Stimulated activated CD8-positive, alpha-beta memory T cell treated with anti-CD3 and anti-CD28 coated beads, Interleukin-7, amount 100 ng/mL, for 24 hours (primary cell): Measurements from ENCODE around the gene MAPK13.
A peak's percentile ranks its signal among the peaks of the same experiment; 100 is the strongest.
"Not testable (repeated sequence)": the region's sequence is repeated elsewhere in the genome, so short reads cannot be mapped to it uniquely, and the experiment has no call there.

ENCODE experiments used
- DNase-seq: peaks from one replicate; pipeline ENCODE4 v3.0.0-alpha.2; 2020; ENCODE audit warnings: low read depth

Gene MAPK13

DNA sequence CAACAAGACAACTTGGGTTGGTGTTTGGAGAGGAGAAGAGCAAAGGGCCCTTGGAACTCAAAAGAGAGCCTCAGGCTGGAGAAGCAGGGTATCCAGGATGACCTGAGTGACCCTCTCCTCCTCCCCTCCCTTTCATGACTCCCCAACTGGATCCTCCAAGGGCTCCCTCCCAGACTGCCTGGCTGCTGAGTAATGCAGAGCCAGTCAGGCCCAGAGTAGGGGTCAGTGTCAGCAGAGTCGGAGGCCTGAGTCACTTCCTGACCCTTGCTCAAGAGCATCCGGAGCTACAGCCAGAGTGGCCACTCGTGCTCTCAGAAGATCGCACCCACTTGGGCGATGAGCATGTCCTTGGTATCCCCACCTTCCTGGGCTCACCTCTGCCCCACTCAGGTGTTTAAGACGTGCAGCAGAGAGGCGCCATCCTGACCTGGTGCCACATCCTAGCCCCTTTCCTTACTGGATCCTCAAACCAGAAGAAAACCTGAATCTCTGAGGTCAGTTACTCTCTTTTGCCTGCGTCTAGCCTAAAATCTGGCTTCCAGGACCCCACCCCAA is 2.8 kb upstream of the MAPK13 start:
- no peak for DNase-seq

DNA sequence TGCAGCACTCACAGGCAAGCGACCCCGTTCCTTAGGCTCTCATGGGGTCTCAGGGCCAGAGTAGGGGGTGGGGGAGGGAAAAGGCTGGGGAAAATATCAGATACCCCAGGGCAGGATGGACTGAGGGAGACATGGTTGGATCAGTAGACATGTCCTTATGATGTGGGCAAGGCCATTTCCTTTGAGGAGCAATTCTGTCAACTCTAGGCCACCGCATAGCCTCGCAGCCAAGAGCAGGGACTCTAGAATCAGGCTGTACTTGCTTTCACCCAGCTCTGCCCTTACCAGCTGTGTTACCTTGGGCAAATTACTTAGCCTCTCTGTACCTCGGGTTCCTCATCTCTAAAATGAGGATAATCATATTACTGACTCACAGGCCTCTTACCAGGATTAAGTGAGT is 2.2 kb upstream of the MAPK13 start:
- no peak for DNase-seq

DNA sequence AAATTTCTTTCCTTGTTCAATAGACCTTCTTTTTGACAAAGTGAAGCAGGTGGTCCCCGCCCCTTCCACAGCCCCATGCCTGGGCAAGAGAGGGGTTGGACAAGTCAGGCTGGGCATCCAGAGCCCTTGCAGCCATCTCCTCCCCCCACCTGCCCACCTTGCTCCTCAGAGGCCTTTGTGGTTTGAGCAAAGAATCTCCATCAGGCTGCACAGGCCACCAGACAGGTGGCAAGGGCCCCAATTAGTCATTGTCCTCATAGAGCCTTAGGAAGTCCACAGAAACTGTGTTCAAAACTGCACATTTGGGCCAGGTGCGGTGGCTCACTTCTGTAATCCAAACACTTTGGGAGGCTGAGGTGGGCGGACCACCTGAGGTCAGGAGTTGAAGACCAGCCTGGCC is 1.5 kb upstream of the MAPK13 start:
- DNase-seq: no peak

DNA sequence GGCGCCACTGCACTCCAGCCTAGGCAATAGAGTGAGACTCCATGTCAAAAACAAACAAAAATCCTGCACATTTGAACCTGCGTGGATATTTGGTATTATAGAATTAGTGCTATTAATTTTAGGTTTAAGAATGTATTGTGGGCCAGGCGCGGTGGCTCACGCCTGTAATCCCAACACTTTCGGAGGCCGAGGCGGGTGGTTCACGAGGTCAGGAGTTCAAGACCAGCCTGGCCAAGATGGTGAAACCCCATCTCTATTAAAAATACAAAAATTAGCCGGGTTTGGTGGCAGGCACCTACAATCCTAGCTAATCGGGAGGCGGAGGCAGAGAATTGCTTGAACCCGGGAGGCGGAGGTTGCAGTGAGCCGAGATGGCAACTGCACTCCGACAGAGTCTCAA is 979 bp upstream of the MAPK13 start:
- DNase-seq: not testable (repeated sequence)

DNA sequence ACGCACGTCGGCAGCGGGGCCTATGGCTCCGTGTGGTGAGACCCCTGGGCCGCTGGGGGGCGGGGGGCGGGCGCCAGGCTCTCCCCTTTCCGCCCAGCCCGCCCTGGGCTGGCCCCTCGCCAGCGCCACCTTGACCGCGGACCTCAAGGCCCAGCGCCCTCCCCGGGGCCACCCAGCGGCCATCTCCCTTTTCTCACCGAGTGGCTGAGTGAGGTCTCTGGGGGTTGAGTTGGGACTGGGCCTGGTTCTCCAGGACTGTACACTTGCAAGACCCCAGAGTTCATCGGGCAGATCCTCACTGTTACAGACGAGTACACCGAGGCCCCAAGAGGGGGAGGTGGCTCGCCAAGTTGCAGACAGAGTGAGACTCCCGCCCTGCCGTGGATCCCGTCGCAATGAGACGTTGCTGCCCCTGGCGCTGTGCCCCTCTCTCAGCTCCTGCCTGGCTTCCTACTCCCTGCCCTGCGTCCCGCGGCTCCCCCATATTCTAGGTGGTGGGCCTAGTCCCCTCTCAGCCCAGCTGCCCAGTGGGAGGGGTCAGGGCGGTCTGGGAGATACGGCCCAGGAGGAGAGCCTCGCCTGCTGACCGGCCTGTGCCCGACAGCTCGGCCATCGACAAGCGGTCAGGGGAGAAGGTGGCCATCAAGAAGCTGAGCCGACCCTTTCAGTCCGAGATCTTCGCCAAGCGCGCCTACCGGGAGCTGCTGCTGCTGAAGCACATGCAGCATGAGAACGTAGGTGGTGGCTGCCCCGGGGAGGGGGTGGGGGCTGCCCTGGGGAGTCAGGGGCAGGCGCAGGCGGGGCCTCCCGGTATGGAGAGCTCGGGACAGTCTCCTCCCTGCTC is 576 bp downstream of the MAPK13 start:
- peak; percentile 24 for DNase-seq

DNA sequence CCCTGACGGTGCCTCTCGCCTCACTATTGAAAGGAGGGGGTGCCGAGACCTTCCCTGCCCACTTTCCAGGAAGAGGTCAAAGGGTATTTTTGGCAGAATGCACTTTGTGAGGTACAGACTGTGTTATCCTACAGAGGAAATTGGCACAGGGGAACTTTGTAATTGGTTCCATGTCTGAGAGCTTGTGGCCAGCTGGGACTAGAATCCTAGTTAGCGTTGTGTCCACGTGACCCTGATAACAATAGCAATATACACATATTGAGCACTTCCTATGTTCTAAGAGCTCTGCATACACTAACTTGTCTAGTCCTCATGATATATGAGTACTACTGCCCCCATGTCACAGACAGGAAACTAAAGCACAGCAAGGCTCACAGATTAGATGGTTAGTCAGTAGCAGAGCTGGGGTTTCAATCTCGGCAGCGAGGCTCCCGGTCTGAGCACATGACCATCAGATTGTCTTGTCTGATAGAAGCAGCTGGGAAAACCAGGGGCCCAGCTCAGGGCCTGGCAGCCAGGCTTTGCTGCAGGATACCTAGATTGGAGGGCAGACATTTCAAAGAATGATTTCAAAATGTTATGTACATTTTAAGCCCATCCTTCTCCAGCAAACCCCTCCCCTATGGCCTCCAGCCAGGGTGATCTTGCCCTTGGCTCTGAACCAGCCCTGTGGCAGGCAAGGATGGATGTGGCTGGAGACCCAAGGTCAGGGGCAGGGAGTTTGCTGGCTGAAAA is 1.4 kb downstream of the MAPK13 start:
- DNase-seq: no peak

DNA sequence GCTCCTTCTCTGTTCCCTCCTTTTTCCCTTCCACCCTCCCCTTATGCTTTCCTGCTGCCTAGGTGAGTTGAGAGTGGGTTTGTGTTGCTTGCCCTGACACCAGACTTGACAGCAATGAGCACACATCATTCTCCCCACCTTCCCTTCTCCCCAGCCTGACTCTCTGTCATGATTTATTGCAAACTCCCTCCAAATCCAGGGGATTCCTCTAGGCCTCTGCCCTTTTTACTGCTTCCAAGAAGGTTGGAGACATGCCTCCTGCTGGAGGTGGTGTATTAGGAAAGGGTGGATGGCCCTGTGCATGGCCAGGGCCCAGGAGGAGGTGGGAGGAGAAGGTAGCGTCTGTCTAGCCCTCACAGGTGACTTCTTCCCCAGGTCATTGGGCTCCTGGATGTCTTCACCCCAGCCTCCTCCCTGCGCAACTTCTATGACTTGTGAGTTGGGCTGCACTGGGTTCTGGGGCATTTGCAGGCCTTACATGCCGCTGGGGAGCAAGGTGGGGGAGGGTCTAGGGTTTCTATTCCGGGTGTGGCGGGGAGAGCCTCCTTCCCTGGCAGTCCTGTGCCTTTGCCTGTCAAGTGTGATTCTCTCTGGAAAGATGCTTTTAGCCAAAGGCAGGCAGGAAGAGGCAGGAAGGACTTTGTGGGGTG is 2.1 kb downstream of the MAPK13 start:
- DNase-seq: no peak

DNA sequence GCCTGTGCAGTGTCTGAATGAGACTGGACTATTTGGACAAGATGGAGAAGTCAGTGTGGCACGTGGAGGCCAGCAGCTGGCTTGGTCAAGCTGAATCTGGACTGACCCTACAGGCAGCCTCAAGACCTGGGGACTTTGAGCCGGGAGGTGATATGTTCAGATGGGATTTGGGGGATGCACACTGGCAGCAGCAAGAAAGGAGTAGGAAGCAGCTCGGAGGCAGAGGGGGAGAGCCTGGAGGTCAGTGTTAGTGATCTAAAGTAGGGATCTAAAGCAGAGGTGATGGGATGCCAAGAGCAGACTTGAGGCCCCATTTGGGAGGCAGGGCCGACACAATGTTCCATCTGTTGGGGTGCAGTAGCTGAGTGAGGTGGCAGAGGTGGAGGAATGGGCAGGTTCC is 2.8 kb downstream of the MAPK13 start:
- DNase-seq: no peak

DNA sequence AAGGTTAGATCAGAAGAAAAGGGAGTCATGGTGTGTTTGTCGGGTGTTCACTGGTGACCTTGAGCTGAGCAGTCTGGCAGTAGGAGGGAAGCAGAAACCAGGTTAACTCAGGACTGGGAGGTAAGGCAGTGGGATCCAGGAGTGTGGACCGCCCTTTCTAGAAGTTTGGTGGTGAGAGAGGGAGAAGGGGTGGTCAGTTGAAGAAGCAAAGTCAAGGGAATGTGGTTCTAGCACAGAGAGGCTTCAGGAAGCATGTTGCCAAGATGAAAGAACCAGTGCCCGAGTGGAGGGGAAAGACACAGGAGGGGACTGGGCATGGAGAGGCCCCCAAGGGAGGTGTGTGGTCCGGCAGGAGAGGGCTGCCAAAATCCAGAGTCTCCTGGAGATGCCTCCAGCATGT is 3.6 kb downstream of the MAPK13 start:
- no peak for DNase-seq

DNA sequence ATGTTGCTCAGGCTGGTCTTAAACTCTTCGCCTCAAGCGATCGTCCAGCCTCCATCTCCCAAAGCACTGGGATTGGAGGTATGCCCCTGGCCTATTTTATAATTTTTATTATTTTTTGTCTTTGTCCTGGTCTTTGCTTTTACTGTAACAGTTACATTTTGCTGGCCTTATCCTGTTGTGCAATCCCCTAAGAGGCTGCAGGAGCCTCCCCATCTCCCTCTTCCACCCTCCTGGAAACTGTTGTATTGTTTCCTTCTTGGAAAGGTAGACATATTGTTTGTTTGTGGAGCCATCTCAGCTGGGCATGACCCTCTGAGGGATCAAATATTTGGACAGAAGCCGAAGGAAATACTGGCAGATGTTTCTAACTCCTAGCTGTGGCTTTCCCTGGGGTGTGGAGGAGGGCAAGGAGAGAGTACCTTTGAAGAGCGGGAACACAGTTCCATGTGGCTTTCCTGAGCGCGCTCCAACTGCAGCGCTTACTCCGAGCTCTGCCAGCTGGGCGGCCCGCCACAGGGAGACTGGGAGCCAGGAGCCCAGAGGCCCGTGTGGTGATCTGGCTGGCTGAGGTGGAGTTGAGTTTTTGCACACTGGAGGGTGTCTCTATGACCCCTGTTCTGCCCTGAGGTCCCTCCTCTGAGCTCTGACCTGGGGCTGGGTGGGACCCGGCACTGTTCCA is 4.9 kb downstream of the MAPK13 start:
- no peak for DNase-seq

DNA sequence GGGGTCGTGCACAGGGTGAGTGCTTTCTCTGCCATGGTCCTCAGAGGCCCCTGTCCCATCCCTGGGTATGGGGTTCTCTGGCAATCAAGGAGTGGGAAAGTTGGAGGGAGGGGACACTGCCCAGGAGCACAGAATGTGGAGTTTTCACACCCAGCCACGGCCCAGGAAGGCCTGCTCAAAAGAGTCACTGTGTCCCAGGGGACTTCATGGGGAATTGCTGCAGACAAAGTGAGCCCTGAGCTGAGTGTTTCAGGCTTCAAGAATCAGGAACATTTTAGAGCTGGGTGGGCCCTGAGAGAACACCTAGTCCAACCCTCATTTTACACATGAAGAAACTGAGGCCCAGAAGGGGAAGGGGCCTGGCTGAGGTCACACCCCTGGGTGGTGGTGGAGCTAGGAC is 5.7 kb downstream of the MAPK13 start:
- no peak for DNase-seq

DNA sequence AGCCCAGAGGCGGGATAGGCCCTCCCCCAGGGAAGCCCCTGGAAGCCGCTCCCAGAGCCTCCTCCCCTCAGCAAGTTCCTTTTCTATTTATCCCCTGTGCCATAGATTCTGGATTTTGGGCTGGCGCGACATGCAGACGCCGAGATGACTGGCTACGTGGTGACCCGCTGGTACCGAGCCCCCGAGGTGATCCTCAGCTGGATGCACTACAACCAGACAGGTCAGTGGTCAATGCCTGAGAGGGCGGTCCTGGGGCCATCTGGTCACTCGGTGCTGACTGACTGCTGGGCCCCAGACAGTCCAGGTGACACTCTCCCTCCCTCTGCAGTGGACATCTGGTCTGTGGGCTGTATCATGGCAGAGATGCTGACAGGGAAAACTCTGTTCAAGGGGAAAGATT is 6.2 kb downstream of the MAPK13 start:
- no peak for DNase-seq

DNA sequence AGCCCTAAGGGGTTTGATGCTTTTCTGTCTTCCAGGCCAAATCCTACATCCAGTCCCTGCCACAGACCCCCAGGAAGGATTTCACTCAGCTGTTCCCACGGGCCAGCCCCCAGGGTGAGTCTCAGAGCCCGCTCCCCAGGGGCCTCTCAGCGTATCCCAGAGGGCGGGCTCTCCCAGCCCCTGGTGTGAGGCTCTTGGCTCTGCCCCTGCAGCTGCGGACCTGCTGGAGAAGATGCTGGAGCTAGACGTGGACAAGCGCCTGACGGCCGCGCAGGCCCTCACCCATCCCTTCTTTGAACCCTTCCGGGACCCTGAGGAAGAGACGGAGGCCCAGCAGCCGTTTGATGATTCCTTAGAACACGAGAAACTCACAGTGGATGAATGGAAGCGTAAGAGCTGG is 8.4 kb downstream of the MAPK13 start:
- DNase-seq: no peak

DNA sequence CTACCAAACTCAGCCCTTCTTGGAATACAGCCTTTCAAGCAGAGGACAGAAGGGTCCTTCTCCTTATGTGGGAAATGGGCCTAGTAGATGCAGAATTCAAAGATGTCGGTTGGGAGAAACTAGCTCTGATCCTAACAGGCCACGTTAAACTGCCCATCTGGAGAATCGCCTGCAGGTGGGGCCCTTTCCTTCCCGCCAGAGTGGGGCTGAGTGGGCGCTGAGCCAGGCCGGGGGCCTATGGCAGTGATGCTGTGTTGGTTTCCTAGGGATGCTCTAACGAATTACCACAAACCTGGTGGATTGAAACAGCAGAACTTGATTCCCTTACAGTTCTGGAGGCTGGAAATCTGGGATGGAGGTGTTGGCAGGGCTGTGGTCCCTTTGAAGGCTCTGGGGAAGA is 9.1 kb downstream of the MAPK13 start:
- DNase-seq: no peak

DNA sequence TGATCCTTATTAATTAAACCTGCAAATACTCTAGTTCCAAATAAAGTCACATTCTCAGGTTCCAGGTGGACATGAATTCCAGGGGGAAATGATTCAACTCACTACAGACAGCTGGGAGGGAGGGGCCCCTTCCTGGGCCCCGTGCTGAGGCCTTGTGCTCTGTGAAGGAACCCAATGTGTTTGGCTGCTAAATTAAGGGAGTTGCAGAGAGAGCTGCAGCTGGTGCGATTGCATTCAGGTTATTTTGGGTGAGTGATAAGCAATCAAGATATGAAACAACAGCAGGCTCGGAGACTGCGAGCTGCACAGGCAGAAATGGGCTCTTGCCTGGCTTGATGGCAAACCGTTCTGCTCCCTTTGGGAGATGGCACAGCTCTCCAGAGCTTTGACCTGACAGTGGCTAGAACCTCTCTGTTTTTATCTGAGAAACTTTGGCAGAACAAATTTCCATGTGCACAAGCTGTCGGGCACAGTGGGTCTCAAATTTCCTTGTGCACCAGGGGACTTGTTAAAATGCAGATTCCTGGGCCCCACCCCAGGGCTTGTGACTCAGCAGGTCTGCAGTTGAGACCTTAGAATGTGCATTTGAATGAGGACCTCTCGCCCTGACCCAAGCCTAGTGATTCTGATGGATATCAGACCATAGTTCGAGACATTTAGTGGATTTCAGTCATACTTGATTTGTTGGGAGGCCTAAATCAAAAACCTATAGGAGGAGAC is 9.8 kb downstream of the MAPK13 start:
- DNase-seq: no peak

DNA sequence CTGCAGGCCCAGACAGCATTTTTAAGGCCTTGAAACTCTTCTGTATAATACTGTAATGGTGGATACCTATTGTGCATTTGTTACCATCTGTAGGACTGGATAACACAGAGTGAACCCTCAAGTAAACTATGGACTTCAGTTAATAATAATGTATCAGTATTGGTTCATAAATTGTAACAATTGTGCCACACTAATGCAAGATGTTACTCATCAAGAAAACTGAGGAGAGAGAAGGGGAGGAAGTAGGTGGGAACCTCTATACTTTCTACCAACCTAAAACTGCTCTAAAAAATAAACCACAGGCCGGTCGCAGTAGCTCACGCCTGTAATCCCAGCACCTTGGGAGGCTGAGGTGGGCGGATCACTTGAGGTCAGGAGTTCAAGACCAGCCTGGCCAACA is 10.8 kb downstream of the MAPK13 start:
- no peak for DNase-seq

DNA sequence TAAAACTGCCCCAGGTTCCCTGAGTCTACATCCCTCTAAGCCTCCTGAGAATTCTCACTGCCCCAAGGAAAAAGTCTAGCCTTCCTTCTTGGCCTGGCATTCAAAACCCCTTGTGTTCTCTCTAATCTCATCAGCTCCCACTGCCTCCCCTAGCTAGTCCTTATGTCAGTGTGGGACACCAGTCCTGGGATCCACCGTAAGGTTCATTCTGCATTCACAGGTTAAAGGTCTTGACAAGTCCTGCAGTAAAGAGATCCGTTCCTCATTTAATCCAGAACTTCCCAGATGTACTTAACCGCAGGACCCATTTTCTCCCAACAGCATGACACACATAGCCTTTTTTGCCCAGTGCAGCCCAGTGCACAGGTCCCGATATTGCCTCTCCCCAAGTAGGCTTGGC is 11.6 kb downstream of the MAPK13 start:
- DNase-seq: no peak

DNA sequence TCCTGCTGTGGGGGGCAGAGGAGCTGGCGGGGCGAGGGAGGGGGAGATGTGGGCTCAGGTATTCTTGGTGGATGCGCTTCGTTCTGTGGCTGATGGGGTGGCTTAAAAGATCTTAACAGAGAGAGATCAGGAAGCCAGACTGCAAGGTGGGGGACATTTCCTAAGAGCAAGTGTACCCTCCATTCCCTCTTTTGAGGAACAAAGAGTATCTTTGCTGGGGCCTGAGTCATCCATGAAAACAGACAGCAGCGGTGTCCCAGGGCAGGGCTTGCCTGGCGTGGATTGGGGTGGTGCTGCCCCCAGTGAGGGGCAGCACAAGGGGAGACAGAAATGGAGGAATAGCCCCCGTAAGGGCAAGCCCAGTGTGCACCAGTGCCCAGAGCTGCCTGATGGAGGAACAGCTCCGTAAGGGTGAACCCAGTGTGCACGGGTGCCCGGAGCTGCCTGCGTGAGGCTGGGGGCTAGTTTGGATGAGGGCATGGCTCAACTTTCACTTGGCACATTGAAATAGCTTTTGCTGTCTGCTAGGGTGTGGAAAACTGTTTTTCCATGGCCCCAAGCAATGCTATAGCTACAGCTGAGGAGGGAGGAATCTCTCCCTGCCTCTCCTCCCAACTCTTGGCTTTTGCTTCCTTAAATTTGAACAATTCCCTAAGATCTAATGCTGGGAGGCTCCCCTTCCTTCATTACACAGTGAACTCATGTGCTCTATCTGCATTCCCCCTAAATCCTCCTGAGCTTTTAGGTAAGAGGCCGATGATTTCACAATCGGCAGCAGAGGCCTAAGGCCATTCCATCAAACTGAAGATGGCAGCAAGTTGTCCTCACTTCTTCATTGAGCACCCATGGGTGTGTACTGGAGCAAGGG is 12.9 kb downstream of the MAPK13 start:
- no peak for DNase-seq

DNA sequence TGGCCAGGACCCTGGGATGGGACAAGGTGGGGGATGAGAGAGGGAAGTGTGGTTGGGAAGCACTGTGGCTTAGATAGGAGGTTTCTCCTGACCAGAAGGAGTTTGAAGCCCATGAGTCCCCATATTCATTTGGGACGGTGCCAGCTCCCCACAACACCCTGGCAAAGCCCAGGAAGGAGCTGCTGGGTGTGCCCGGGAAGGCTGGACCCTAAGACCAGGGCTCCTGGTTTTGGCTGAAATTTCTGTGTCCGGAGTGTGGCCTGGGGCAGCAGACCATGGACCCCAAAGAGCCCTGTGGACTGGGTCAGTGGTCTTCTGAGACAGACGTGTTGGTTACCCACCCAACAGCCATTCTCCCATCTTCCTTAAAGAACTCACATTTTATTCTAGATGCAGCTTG is 15.2 kb downstream of the MAPK13 start:
- no peak for DNase-seq

DNA sequence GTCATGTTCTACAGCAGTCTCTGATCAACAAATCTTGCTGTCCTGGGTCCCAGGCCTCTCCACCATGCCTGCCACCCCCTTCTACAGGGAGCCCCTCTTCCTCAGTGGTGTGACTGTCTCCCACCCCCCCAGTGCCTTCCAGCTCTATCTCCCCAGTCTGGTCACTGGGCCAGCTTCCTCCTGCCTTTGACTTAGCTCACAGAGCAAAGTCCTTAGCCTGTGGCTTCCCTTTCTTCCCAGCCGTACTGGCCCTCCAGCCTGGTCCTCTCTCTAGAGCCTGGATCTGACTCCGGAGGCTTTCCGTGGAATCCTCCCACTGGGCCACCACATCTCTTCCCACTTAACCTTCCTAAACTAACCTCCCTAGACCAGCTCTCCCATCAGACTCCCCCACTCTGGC is 17.0 kb downstream of the MAPK13 start:
- DNase-seq: no peak

DNA sequence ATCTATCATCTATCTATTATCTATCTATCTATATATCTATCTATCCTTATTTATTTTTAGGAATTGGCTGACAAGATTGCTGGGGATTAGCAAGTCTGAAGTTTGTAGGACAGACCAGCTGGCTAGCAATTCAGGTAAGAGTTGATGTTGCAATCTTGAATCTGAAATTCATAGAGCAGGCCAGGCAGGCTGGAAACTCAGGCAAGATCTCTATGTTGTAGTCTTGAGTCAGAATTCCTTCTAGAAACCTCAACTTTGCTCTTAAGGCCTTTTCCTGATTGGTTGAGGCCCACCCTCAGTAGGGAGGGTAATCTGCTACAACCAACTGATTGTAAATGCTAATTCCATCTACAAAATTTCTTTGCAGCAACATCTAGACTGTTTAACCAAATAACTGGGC is 19.2 kb downstream of the MAPK13 start:
- DNase-seq: no peak
